PC-3 (cell line): ENCODE results near the gene SULT1C3. TPM values are rescaled to one million over a fixed set of nuclear protein-coding genes. Genes with fewer than 3 reads are reported as not detected.

Experiments
- ATAC-seq: fragments of 200-7000 bp; cut with Tn5 transposase; 2 replicates; pipeline ENCODE4 v1.9.1; 2020; ENCODE audit warnings: mild to moderate bottlenecking, moderate library complexity
- BruUV-seq: library from RNA; stranded (reverse); fragments of 400-500 nt; replicated peaks from 2 replicates; lab custom pipeline; 2021; lab: Mats Ljungman, UMichigan
- CTCF ChIA-PET: fragments of 300-600 bp; sonication (Branson Sonifier 250); formaldehyde crosslinking; loops from one replicate; lab custom pipeline; 2022; ENCODE audit warnings: antibody characterized with exemption; lab: Charles Lee
- POLR2A ChIA-PET: fragments of 300-600 bp; sonication (Branson Sonifier 250); formaldehyde crosslinking; loops from one replicate; lab custom pipeline; 2022; ENCODE audit warnings: antibody characterized with exemption; ENCODE audit not compliant: unreplicated experiment; lab: Charles Lee
- DNase-seq: peaks from one replicate; pipeline ENCODE4 v3.0.0-alpha.2; 2015
- H2AFZ ChIP-seq: fragments of 300-600 bp; sonication (generic); 2 replicates; pipeline ENCODE4 v1.6.0; 2016; ENCODE audit warnings: antibody characterized with exemption, low read length
- H3F3A ChIP-seq: fragments of 300-600 bp; sonication (generic); one replicate; pipeline ENCODE4 v1.6.0; 2017; ENCODE audit warnings: antibody characterized with exemption, low read length, control low read depth, mild to moderate bottlenecking; ENCODE audit not compliant: unreplicated experiment
- H3K27ac ChIP-seq: fragments of 300-600 bp; sonication (generic); 2 replicates; pipeline ENCODE4 v1.5.1; 2016; ENCODE audit warnings: mild to moderate bottlenecking, low read length
- H3K27me3 ChIP-seq: fragments of 300-600 bp; sonication (generic); 2 replicates; pipeline ENCODE4 v1.6.1; 2016; ENCODE audit warnings: low read length, mixed read lengths
- H3K36me3 ChIP-seq: fragments of 300-600 bp; sonication (generic); 2 replicates; pipeline ENCODE4 v1.6.1; 2016; ENCODE audit warnings: low read depth, mixed run types, low read length, mixed read lengths
- H3K4me1 ChIP-seq: fragments of 300-600 bp; sonication (generic); 2 replicates; pipeline ENCODE4 v1.5.1; 2016; ENCODE audit warnings: low read length; ENCODE audit not compliant: insufficient read depth
- H3K4me2 ChIP-seq: fragments of 300-600 bp; sonication (generic); 2 replicates; pipeline ENCODE4 v1.6.0; 2016; ENCODE audit warnings: low read length
- H3K4me3 ChIP-seq: fragments of 300-600 bp; sonication (generic); 2 replicates; pipeline ENCODE4 v1.5.1; 2016; ENCODE audit warnings: mild to moderate bottlenecking, low read length, mixed read lengths
- H3K79me2 ChIP-seq: fragments of 300-600 bp; sonication (generic); 2 replicates; pipeline ENCODE4 v1.6.1; 2017; ENCODE audit warnings: low read length, mixed read lengths
- H3K9ac ChIP-seq: fragments of 300-600 bp; sonication (generic); 2 replicates; pipeline ENCODE4 v1.6.0; 2016; ENCODE audit warnings: mild to moderate bottlenecking, low read length
- H3K9me2 ChIP-seq: fragments of 300-600 bp; sonication (generic); replicated peaks from 2 replicates; pipeline ENCODE4 v1.6.1; 2016; ENCODE audit warnings: mixed run types, low read length, mixed read lengths
- H3K9me3 ChIP-seq: fragments of 300-600 bp; sonication (generic); 2 replicates; pipeline ENCODE4 v1.6.1; 2016; ENCODE audit warnings: low read length, mixed read lengths
- H4K20me1 ChIP-seq: fragments of 300-600 bp; sonication (generic); 2 replicates; pipeline ENCODE4 v1.6.1; 2016; ENCODE audit warnings: low read length, mixed read lengths
- CTCF ChIP-seq: fragments of 300-600 bp; sonication (generic); conservative IDR thresholded peaks from 2 replicates; pipeline ENCODE4 v1.5.1; 2017; ENCODE audit warnings: antibody characterized with exemption, low read depth, mild to moderate bottlenecking, low read length
- EZH2 ChIP-seq: fragments of 300-600 bp; sonication (generic); IDR thresholded peaks from one replicate; pipeline ENCODE4 v1.6.1; 2017; ENCODE audit warnings: antibody characterized with exemption, mild to moderate bottlenecking, low read length; ENCODE audit not compliant: unreplicated experiment
- EZH2phosphoT487 ChIP-seq: fragments of 300-600 bp; sonication (generic); IDR thresholded peaks from 2 replicates; pipeline ENCODE4 v1.6.1; 2018; ENCODE audit warnings: mild to moderate bottlenecking, antibody characterized with exemption, low read length, borderline replicate concordance
- intact Hi-C: fragments of 100-400 bp; cut with micrococcal nuclease; formaldehyde crosslinking; loops from 2 replicates; pipeline ENCODE4 v1.9.0; 2023
- total RNA-seq: library from RNA; depleted of rRNA; stranded (reverse); fragments of >200 nt; gene quantifications from 2 replicates; pipeline ENCODE4 v1.2.3, GENCODE V29; 2014

Gene SULT1C3
- total RNA-seq, 1 experiment from 2014 or later: not detected

DNA sequence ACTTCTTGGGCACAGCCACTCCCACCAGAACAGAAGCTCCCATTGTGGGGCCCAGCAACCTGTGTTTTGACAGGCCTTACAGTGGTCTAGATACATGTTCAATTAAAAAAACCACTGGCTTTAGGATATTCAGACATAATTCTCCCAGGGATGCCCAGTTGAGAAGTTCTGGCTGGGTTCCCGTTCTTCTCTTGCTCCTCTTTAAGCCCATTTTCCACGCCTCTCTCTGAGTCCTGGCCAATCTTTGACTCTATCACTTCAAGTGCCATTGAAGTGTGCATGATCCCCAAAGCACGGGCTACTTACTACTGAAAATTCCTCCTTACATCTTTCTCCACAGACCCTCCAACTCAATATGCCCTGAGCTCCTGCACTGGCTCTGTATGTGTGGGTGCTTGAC, 17.5 kb upstream of the SULT1C3 start:
- H3K4me3 ChIP-seq: no peak overlapping the region
- no peaks in the 10 kb centered on the region for H3K79me2 ChIP-seq
- no peak overlapping the region for H3K27ac ChIP-seq
- no peak for ATAC-seq
- no peak for DNase-seq
- no peaks in the 10 kb centered on the region for H3K9me2 ChIP-seq
- no peak overlapping the region for H2AFZ ChIP-seq
- ChIA-PET CTCF (no interaction called here), POLR2A (no interaction called here)
- H4K20me1 ChIP-seq: no peaks in the 10 kb centered on the region
- no TSS peak for BruUV-seq
- H3K36me3 ChIP-seq: no peaks in the 10 kb centered on the region
- 0 out of 2 replicates have a peak, but pooled peaks cover 6% of the 10 kb centered on the region for H3K4me1 ChIP-seq
- no peak overlapping the region for H3K9ac ChIP-seq
- no peaks in the 10 kb centered on the region for H3K9me3 ChIP-seq
- intact Hi-C loops: no loop called here
- no peaks in the 10 kb centered on the region for H3K27me3 ChIP-seq
- TF ChIP-seq CTCF (no peak), EZH2phosphoT487 (no peak), EZH2 (no peak)
- H3K4me2 ChIP-seq: no peak overlapping the region
- no peaks in the 10 kb centered on the region for H3F3A ChIP-seq

- no peak overlapping the region for H3K4me2 ChIP-seq
- H2AFZ ChIP-seq: no peak overlapping the region
- TF ChIP-seq CTCF: no peak
- no peak for TF ChIP-seq EZH2
- no peak for TF ChIP-seq EZH2phosphoT487
- H3K36me3 ChIP-seq: no peaks in the 10 kb centered on the region
- no TSS peak for BruUV-seq
- 0 out of 2 replicates have a peak, but pooled peaks cover 6% of the 10 kb centered on the region for H3K4me1 ChIP-seq
- H3K79me2 ChIP-seq: no peaks in the 10 kb centered on the region
- H3K9ac ChIP-seq: no peak overlapping the region
- CTCF ChIA-PET: no interaction called here
- H3K9me3 ChIP-seq: no peaks in the 10 kb centered on the region
- H4K20me1 ChIP-seq: no peaks in the 10 kb centered on the region
- H3K4me3 ChIP-seq: no peak overlapping the region
- no peaks in the 10 kb centered on the region for H3F3A ChIP-seq
- H3K9me2 ChIP-seq: no peaks in the 10 kb centered on the region
- DNase-seq: no peak
- no peaks in the 10 kb centered on the region for H3K27me3 ChIP-seq
- POLR2A ChIA-PET: no interaction called here
- no peak for ATAC-seq
- no peak overlapping the region for H3K27ac ChIP-seq
- intact Hi-C loops: no loop called here
These were observed 16.2 kb upstream of the SULT1C3 start for GRCh38 chr2:108223573-108223972.

DNA sequence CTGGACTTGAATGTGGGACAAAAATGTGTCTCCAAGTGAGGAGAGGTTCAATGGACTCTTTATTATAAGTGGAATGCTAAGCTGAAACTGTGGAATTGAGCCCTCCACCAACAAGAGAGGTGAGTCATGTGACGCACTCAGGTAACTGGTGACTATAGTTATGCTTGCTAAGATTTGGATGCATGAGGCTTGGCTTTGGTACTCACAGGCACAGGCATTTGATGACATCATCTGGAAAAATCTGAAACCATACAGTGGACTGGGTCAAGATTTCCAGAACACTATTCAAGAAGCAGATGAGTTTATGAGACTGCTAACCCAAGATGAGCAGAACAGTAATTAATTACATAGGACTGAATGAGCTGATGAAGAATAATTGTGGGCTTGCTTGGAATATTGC, 15.7 kb upstream of the SULT1C3 start:
- TF ChIP-seq CTCF (no peak), EZH2phosphoT487 (no peak), EZH2 (no peak)
- ATAC-seq: no peak
- no peaks in the 10 kb centered on the region for H4K20me1 ChIP-seq
- H3K4me1 ChIP-seq: 0 out of 2 replicates have a peak, but pooled peaks cover 6% of the 10 kb centered on the region
- no peak overlapping the region for H3K4me2 ChIP-seq
- H3F3A ChIP-seq: no peaks in the 10 kb centered on the region
- H3K9me3 ChIP-seq: no peaks in the 10 kb centered on the region
- H3K27me3 ChIP-seq: no peaks in the 10 kb centered on the region
- H3K4me3 ChIP-seq: no peak overlapping the region
- POLR2A ChIA-PET: no interaction called here
- H3K79me2 ChIP-seq: no peaks in the 10 kb centered on the region
- DNase-seq: no peak
- no peaks in the 10 kb centered on the region for H3K36me3 ChIP-seq
- CTCF ChIA-PET: no interaction called here
- intact Hi-C loops: no loop called here
- no peak overlapping the region for H2AFZ ChIP-seq
- H3K9ac ChIP-seq: no peak overlapping the region
- BruUV-seq: no TSS peak
- no peaks in the 10 kb centered on the region for H3K9me2 ChIP-seq
- H3K27ac ChIP-seq: no peak overlapping the region
